HCT116 (cell line): ENCODE data around the gene CGGBP1.

Experiments used
- CBX3 ChIP-seq: IDR thresholded peaks from 2 replicates; pipeline ENCODE4 v1.6.1; 2012; ENCODE audit warnings: low read depth
- EGR1 ChIP-seq: IDR thresholded peaks from 2 replicates; pipeline ENCODE4 v1.6.1; 2012; ENCODE audit warnings: low read depth
- ELF1 ChIP-seq: IDR thresholded peaks from 2 replicates; pipeline ENCODE4 v1.6.1; 2012; ENCODE audit warnings: low read depth, borderline replicate concordance
- EZH2 ChIP-seq: fragments of 200-600 bp; sonication (generic); IDR thresholded peaks from 2 replicates; pipeline ENCODE4 v1.6.1; 2017; ENCODE audit warnings: antibody characterized with exemption, mixed run types
- EZH2phosphoT487 ChIP-seq: fragments of 200-600 bp; IDR thresholded peaks from 2 replicates; pipeline ENCODE4 v1.6.1; 2018; ENCODE audit warnings: antibody characterized with exemption, borderline replicate concordance
- JUND ChIP-seq: IDR thresholded peaks from 2 replicates; pipeline ENCODE4 v1.6.1; 2012
- POLR2A ChIP-seq: IDR thresholded peaks from 2 replicates; pipeline ENCODE4 v1.7.0; 2011; ENCODE audit warnings: borderline replicate concordance; ENCODE audit not compliant: insufficient read depth, insufficient read length; ENCODE audit errors: extremely low read depth
- POLR2AphosphoS5 ChIP-seq: IDR thresholded peaks from 2 replicates; pipeline ENCODE4 v1.6.1; 2011; ENCODE audit warnings: mild to moderate bottlenecking, low read depth, low read length, moderate library complexity
- SRF ChIP-seq: IDR thresholded peaks from 2 replicates; pipeline ENCODE4 v1.6.1; 2012; ENCODE audit warnings: low read depth
- TCF7L2 ChIP-seq: IDR thresholded peaks from 2 replicates; pipeline ENCODE4 v1.7.0; 2011; ENCODE audit warnings: borderline replicate concordance, inconsistent platforms; ENCODE audit not compliant: insufficient read depth, insufficient read length; ENCODE audit errors: extremely low read depth
- ZFX ChIP-seq: fragments of 450-650 bp; IDR thresholded peaks from 2 replicates; pipeline ENCODE4 v1.6.1; 2017
- TF ChIP-seq, protein P1 (sequence below), 3 experiments: fragments of 200-600 bp in 1 of 3; sonication (generic) in 1 of 3; IDR thresholded peaks in 2 of 3; conservative IDR thresholded peaks in 1 of 3; 2 replicates each; pipeline ENCODE4 v1.5.1; 2012 to 2017; ENCODE audit warnings: low read depth in 2 of 3, low read length in 2 of 3, antibody characterized with exemption in 1 of 3, borderline replicate concordance in 1 of 3, control low read depth in 1 of 3, mild to moderate bottlenecking in 1 of 3, mixed read lengths in 1 of 3, mixed run types in 1 of 3, moderate library complexity in 1 of 3; ENCODE audit not compliant: insufficient read depth in 1 of 3
- TF ChIP-seq, protein P2 (sequence below): IDR thresholded peaks from 2 replicates; pipeline ENCODE4 v1.6.1; 2012

GRCh38 chr3:88058306-88058580 is 562 bp downstream of the CGGBP1 start:
- TF ChIP-seq EZH2 (no peak), EGR1 (no peak), POLR2AphosphoS5 (no peak), EZH2phosphoT487 (no peak), JUND (no peak), TCF7L2 (no peak), ZFX (no peak), ELF1 (no peak), SRF (no peak), CBX3 (no peak), POLR2A (no peak)
- TF ChIP-seq, protein P1, sequence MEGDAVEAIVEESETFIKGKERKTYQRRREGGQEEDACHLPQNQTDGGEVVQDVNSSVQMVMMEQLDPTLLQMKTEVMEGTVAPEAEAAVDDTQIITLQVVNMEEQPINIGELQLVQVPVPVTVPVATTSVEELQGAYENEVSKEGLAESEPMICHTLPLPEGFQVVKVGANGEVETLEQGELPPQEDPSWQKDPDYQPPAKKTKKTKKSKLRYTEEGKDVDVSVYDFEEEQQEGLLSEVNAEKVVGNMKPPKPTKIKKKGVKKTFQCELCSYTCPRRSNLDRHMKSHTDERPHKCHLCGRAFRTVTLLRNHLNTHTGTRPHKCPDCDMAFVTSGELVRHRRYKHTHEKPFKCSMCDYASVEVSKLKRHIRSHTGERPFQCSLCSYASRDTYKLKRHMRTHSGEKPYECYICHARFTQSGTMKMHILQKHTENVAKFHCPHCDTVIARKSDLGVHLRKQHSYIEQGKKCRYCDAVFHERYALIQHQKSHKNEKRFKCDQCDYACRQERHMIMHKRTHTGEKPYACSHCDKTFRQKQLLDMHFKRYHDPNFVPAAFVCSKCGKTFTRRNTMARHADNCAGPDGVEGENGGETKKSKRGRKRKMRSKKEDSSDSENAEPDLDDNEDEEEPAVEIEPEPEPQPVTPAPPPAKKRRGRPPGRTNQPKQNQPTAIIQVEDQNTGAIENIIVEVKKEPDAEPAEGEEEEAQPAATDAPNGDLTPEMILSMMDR (IDR thresholded peaks at IDR 0.05 in 2 of 3, conservative IDR thresholded peaks at IDR 0.05 in 1 of 3; ENCODE audit: borderline replicate concordance in 1 of 3, insufficient read depth in 1 of 3, low read depth in 2 of 3, low read length in 2 of 3) = no peak
- TF ChIP-seq, protein P2, sequence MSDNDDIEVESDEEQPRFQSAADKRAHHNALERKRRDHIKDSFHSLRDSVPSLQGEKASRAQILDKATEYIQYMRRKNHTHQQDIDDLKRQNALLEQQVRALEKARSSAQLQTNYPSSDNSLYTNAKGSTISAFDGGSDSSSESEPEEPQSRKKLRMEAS = no peak
